Natural killer cell (primary cell): ENCODE measurements around the gene IQSEC1. TPM values are rescaled to one million over a fixed set of nuclear protein-coding genes. Genes with fewer than 3 reads are reported as not detected.

Source experiments
- ATAC-seq, 3 donors: fragments of 150-1000 bp in 2 of 3; fragments of 200-7000 bp in 1 of 3; cut with Tn5 transposase; 1 replicate in 1 of 3; 2 replicates in 2 of 3; pipeline ENCODE4 v1.10.0; 2021; ENCODE audit warnings: mild to moderate bottlenecking in 2 of 3, moderate library complexity in 2 of 3
- DNase-seq, 2 donors: peaks; one replicate each; pipeline versions ENCODE4 v3.0.0 to v3.0.0-alpha.2; 2013 to 2021; ENCODE audit warnings: mixed read lengths in 1 of 2
- H3K27ac ChIP-seq: one replicate; pipeline ENCODE4 v1.5.1; 2013; ENCODE audit warnings: mild to moderate bottlenecking, low read length
- H3K27me3 ChIP-seq: one replicate; pipeline ENCODE4 v1.6.1; 2013; ENCODE audit warnings: low read length; ENCODE audit not compliant: control insufficient read depth, insufficient read depth
- H3K36me3 ChIP-seq: one replicate; pipeline ENCODE4 v1.6.1; 2013; ENCODE audit warnings: low read length; ENCODE audit not compliant: control insufficient read depth, insufficient read depth
- H3K4me1 ChIP-seq: one replicate; pipeline ENCODE4 v1.6.1; 2013; ENCODE audit warnings: low read length; ENCODE audit not compliant: control insufficient read depth, insufficient read depth
- H3K4me3 ChIP-seq: one replicate; pipeline ENCODE4 v1.5.1; 2013; ENCODE audit warnings: low read length
- H3K9me3 ChIP-seq: one replicate; pipeline ENCODE4 v1.6.1; 2013; ENCODE audit warnings: low read length; ENCODE audit not compliant: control insufficient read depth, insufficient read depth
- H3K27ac Mint-ChIP-seq, 2 donors: one replicate each; pipeline ENCODE4 v1.8.0; 2022; ENCODE audit warnings: mild to moderate bottlenecking in 2 of 2, mixed read lengths in 2 of 2, moderate library complexity in 1 of 2
- H3K27me3 Mint-ChIP-seq, 2 donors: one replicate each; pipeline ENCODE4 v1.8.0; 2022; ENCODE audit warnings: low read depth in 2 of 2, mixed read lengths in 2 of 2
- H3K36me3 Mint-ChIP-seq: one replicate; pipeline ENCODE4 v1.8.0; 2022; ENCODE audit warnings: mixed read lengths
- H3K4me1 Mint-ChIP-seq, 2 donors: one replicate each; pipeline ENCODE4 v1.8.0; 2022; ENCODE audit warnings: mixed read lengths in 2 of 2
- H3K4me3 Mint-ChIP-seq: one replicate; pipeline ENCODE4 v1.8.0; 2022; ENCODE audit warnings: mild to moderate bottlenecking, moderate library complexity, mixed read lengths
- H3K9me3 Mint-ChIP-seq, 2 donors: one replicate each; pipeline ENCODE4 v1.8.0; 2022; ENCODE audit warnings: mixed read lengths in 2 of 2
- CTCF ChIP-seq: fragments of 200-600 bp; IDR thresholded peaks from one replicate; pipeline ENCODE4 v1.8.0; 2022; ENCODE audit warnings: antibody characterized with exemption
- WGBS: methylation state at CpG from one replicate; pipeline ENCODE4 v1.1.7; 2013; ENCODE audit warnings: missing lambda C conversion rate; ENCODE audit not compliant: insufficient coverage; 5-methylcytosine and 5-hydroxymethylcytosine counted together
- intact Hi-C: fragments of 100-400 bp; cut with micrococcal nuclease; formaldehyde crosslinking; loops from one replicate; pipeline ENCODE4 v1.14.2; 2022
- total RNA-seq, 4 donors: library from RNA; stranded (reverse); fragments of 120-200 nt in 1 of 4; gene quantifications; one replicate each; pipeline versions ENCODE4 v1.2.3 to v1.2.4, GENCODE V29; 2013 to 2022

IQSEC1 gene
- total RNA-seq, 3 donors from 2014 or later (not counting 1 experiment from before 2014, with no cell fraction given): 124 to 189 (median 138) TPM

- Mint-ChIP-seq H3K27me3 (no peaks in the 10 kb centered on the region), H3K9me3 (no peaks in the 10 kb centered on the region), H3K27ac (no peak overlapping the region), H3K4me3 (no peak overlapping the region), H3K4me1 (no peaks in the 10 kb centered on the region), H3K36me3 (no peaks in the 10 kb centered on the region)
- DNase-seq (no peak), ATAC-seq (no peak)
- Histone ChIP-seq H3K27me3 (no peaks in the 10 kb centered on the region), H3K9me3 (no peaks in the 10 kb centered on the region), H3K27ac (no peak overlapping the region), H3K36me3 (no peaks in the 10 kb centered on the region), H3K4me3 (no peak overlapping the region), H3K4me1 (no peaks in the 10 kb centered on the region)
- 77% methylated on average over 21 of the region's 21 CpGs for WGBS
- TF ChIP-seq CTCF: no peak
- intact Hi-C loops: no loop called here
These were observed 29.4 kb upstream of the IQSEC1 start for GRCh38 chr3:13102386-13103345.

GRCh38 chr3:13099707-13100106 is 26.5 kb upstream of the IQSEC1 start:
- H3K4me3 ChIP-seq: no peak overlapping the region
- Mint-ChIP-seq H3K4me1 (no peaks in the 10 kb centered on the region), H3K27me3 (peaks cover 0 to 5% of the 10 kb centered on the region in 2 donors), H3K27ac (no peak overlapping the region), H3K9me3 (no peaks in the 10 kb centered on the region), H3K36me3 (no peaks in the 10 kb centered on the region), H3K4me3 (no peak overlapping the region)
- H3K36me3 ChIP-seq: no peaks in the 10 kb centered on the region
- 92% methylated on average over 10 of the region's 10 CpGs for WGBS
- intact Hi-C loops: loop anchor here (10.0 kb wide), 1 partner anchor 205 kb away; no protein-coding TSS in a partner anchor
- DNase-seq (no peak), ATAC-seq (no peak)
- H3K9me3 ChIP-seq: no peaks in the 10 kb centered on the region
- H3K27me3 ChIP-seq: no peaks in the 10 kb centered on the region
- H3K4me1 ChIP-seq: no peaks in the 10 kb centered on the region
- H3K27ac ChIP-seq: no peak overlapping the region
- no peak for TF ChIP-seq CTCF

GRCh38 chr3:13098192-13098988 is 25.2 kb upstream of the IQSEC1 start:
- 80% methylated on average over 8 of the region's 9 CpGs for WGBS
- Mint-ChIP-seq H3K4me3 (no peak overlapping the region), H3K4me1 (no peaks in the 10 kb centered on the region), H3K27me3 (peaks cover 7 to 13% of the 10 kb centered on the region in 2 donors), H3K27ac (no peak overlapping the region), H3K36me3 (no peaks in the 10 kb centered on the region), H3K9me3 (no peaks in the 10 kb centered on the region)
- no peaks in the 10 kb centered on the region for H3K4me1 ChIP-seq
- no peak for ATAC-seq
- no peak overlapping the region for H3K27ac ChIP-seq
- no peaks in the 10 kb centered on the region for H3K36me3 ChIP-seq
- DNase-seq: no peak
- H3K27me3 ChIP-seq: no peaks in the 10 kb centered on the region
- H3K9me3 ChIP-seq: no peaks in the 10 kb centered on the region
- H3K4me3 ChIP-seq: no peak overlapping the region
- TF ChIP-seq CTCF: no peak
- intact Hi-C loops: loop anchor here (10.0 kb wide), 1 partner anchor 206 kb away; no protein-coding TSS in a partner anchor
